Right lobe of liver (tissue), 6 donors: ENCODE measurements around the gene PLXNA3. TPM values are rescaled to one million over a fixed set of nuclear protein-coding genes. Genes with fewer than 3 reads are reported as not detected.

Experiments used
- ATAC-seq, 4 donors: fragments of 200-7000 bp; cut with Tn5 transposase; one replicate each; pipeline ENCODE4 v1.9.1; 2020; ENCODE audit warnings: mild to moderate bottlenecking in 4 of 4, moderate library complexity in 4 of 4
- DNase-seq, 3 donors: peaks; one replicate each; pipeline ENCODE4 v3.0.0-alpha.2; 2020
- H3K27ac ChIP-seq, 3 donors: fragments of 200-600 bp; one replicate each; pipeline ENCODE4 v1.8.0; 2022
- H3K27me3 ChIP-seq, 2 donors: fragments of 200-600 bp; one replicate each; pipeline ENCODE4 v1.8.0; 2022
- H3K36me3 ChIP-seq, 4 donors: fragments of 200-600 bp; sonication (generic) in 1 of 4; one replicate each; pipeline versions ENCODE4 v1.5.1 to v1.8.0; 2017 to 2022; ENCODE audit warnings: control low read depth in 1 of 4
- H3K4me1 ChIP-seq, 4 donors: fragments of 200-600 bp; sonication (generic) in 1 of 4; one replicate each; pipeline versions ENCODE4 v1.5.1 to v1.8.0; 2017 to 2022; ENCODE audit warnings: control low read depth in 1 of 4
- H3K4me3 ChIP-seq, 3 donors: fragments of 200-600 bp; one replicate each; pipeline ENCODE4 v1.8.0; 2022
- H3K9me3 ChIP-seq, 4 donors: fragments of 200-600 bp; sonication (generic) in 1 of 4; one replicate each; pipeline versions ENCODE4 v1.5.1 to v1.8.0; 2017 to 2022; ENCODE audit warnings: control low read depth in 1 of 4
- CTCF ChIP-seq, 4 donors: fragments of 200-600 bp in 3 of 4; fragments of 450-650 bp in 1 of 4; IDR thresholded peaks; one replicate each; pipeline versions ENCODE4 v1.5.1 to v1.8.0; 2016 to 2022; ENCODE audit warnings: antibody characterized with exemption in 4 of 4, mild to moderate bottlenecking in 2 of 4
- POLR2A ChIP-seq: fragments of 450-650 bp; IDR thresholded peaks from one replicate; pipeline ENCODE4 v1.6.1; 2017; ENCODE audit warnings: antibody characterized with exemption, mild to moderate bottlenecking
- WGBS: methylation state at CpG from one replicate; pipeline ENCODE4 v1.1.6; 2018; ENCODE audit warnings: low coverage, low lambda C conversion rate; ENCODE audit not compliant: insufficient coverage; ENCODE audit errors: missing lambda C conversion rate; 5-methylcytosine and 5-hydroxymethylcytosine counted together
- intact Hi-C, 2 donors: fragments of 100-400 bp; cut with DNase I; formaldehyde crosslinking; loops; one replicate each; pipeline versions ENCODE4 v1.11.2 to v1.14.1; 2022
- total RNA-seq, 6 experiments: library from RNA; depleted of rRNA in 2 of 6; stranded (reverse); fragments of >200 nt in 2 of 6; fragmentation: NEBNext Ultra II Directional in 3 of 6; extraction: Animal tissue kit (Norgen Biotek cat#: 25700) in 3 of 6; gene quantifications; one replicate each; pipeline versions ENCODE4 v1.1.0 to v1.2.4, GENCODE V29; 2016 to 2023
- donor health status: DM: no; HTN: yes; CAD: no.
- donor health status: DM: no; HTN: no; CAD: no.
- donor health status: DM: no; HTN: no; CAD: no.
- donor health status: DM: no; HTN: yes; CAD: no.
- donor health status: DM: no; HTN: yes; CAD: no.

The PLXNA3 gene
- total RNA-seq, 6 experiments from 2014 or later, result 1.3 to 22.8 (median 2.6) TPM

- H3K4me1 ChIP-seq, result no peaks in the 10 kb centered on the region
- peak overlapping the region; percentile 26 to 71 (median 62) for H3K27ac ChIP-seq
- intact Hi-C loops, result no loop called here
- ATAC-seq, result peak in 1 of 4 donors; percentile 25
- H3K9me3 ChIP-seq, result no peaks in the 10 kb centered on the region
- no peak for TF ChIP-seq CTCF (IDR thresholded peaks at IDR 0.05)
- TF ChIP-seq POLR2A, result no peak
- peak overlapping the region; percentile 48 to 72 (median 60) for H3K4me3 ChIP-seq
- WGBS, result 53% methylated on average over 9 of the region's 35 CpGs
- H3K27me3 ChIP-seq, result no peaks in the 10 kb centered on the region
- no peaks in the 10 kb centered on the region for H3K36me3 ChIP-seq
- peak in 1 of 3 donors; percentile 16 for DNase-seq
These were observed 27.3 kb downstream of the PLXNA3 start for GRCh38 chrX:154485150-154486051.

- no CpG with 5 or more reads among the region's 35 CpGs for WGBS
- no peaks in the 10 kb centered on the region for H3K9me3 ChIP-seq
- peak overlapping the region; percentile 26 to 71 (median 62) for H3K27ac ChIP-seq
- intact Hi-C loops, result no loop called here
- TF ChIP-seq CTCF (IDR thresholded peaks at IDR 0.05) (no peak), POLR2A (peak; percentile 11)
- ATAC-seq (peak in 3 of 4 donors; percentile 7 to 31 (median 10)), DNase-seq (peak in 2 of 3 donors; percentile 50 to 56)
- H3K4me1 ChIP-seq, result no peaks in the 10 kb centered on the region
- H3K4me3 ChIP-seq, result peak overlapping the region; percentile 48 to 72 (median 60)
- no peaks in the 10 kb centered on the region for H3K27me3 ChIP-seq
- no peaks in the 10 kb centered on the region for H3K36me3 ChIP-seq
These were observed 27.9 kb downstream of the PLXNA3 start for GRCh38 chrX:154486052-154486395.

GRCh38 chrX:154486396-154487207, 28.5 kb downstream of the PLXNA3 start, which contains the start of gene UBL4A:
Gene UBL4A (minus strand): TSS chrX:154486615. CDS start chrX:154486584, 31 bp downstream.
- ATAC-seq (peak; percentile 28 to 50 (median 34)), DNase-seq (peak in 2 of 3 donors; percentile 62 to 72)
- Histone ChIP-seq H3K27me3 (no peaks in the 10 kb centered on the region), H3K4me3 (peak within 1 kb of the TSS; percentile 48 to 72 (median 60)), H3K4me1 (no peaks in the 10 kb centered on the region), H3K36me3 (no peaks in the 10 kb centered on the region), H3K9me3 (no peaks in the 10 kb centered on the region), H3K27ac (peak within 1 kb of the TSS; percentile 26 to 71 (median 62))
- no peak for TF ChIP-seq CTCF (IDR thresholded peaks at IDR 0.05)
- peak; percentile 53 for TF ChIP-seq POLR2A
- 30% methylated on average over 1 of the region's 95 CpGs for WGBS
- intact Hi-C loops, result no loop called here

GRCh38 chrX:154487518-154488290, 29.6 kb downstream of the PLXNA3 start:
- H3K9me3 ChIP-seq, result no peaks in the 10 kb centered on the region
- 93% methylated on average over 10 of the region's 28 CpGs for WGBS
- H3K4me3 ChIP-seq, result no peak overlapping the region
- no peak for ATAC-seq
- H3K27me3 ChIP-seq, result no peaks in the 10 kb centered on the region
- no peak for TF ChIP-seq POLR2A
- no peak for TF ChIP-seq CTCF (IDR thresholded peaks at IDR 0.05)
- no peaks in the 10 kb centered on the region for H3K4me1 ChIP-seq
- DNase-seq, result no peak
- H3K36me3 ChIP-seq, result no peaks in the 10 kb centered on the region
- no peak overlapping the region for H3K27ac ChIP-seq
- intact Hi-C loops, result no loop called here
